GM12801 (cell line): ENCODE measurements around the gene KHK.

Source experiments
- CTCF ChIP-seq: IDR thresholded peaks from one replicate; pipeline ENCODE4 v1.5.1; 2011; ENCODE audit warnings: control low read depth; ENCODE audit not compliant: insufficient read length; ENCODE audit errors: extremely low read depth

KHK gene

GRCh38 chr2:27086724-27087593 lies at the start of gene KHK:
KHK (plus strand) TSS chr2:27086772; CDS start chr2:27087260, 488 bp downstream.
- no peak for TF ChIP-seq CTCF

- TF ChIP-seq CTCF, result no peak
Measured at GRCh38 chr2:27038012-27038411, 48.6 kb upstream of the KHK start.

- TF ChIP-seq CTCF, result no peak
Measured at GRCh38 chr2:27038631-27039339, 47.8 kb upstream of the KHK start.

- no peak for TF ChIP-seq CTCF
Measured at GRCh38 chr2:27039426-27039825, 47.1 kb upstream of the KHK start.

- TF ChIP-seq CTCF, result no peak
Measured at GRCh38 chr2:27039871-27040270, 46.7 kb upstream of the KHK start.

GRCh38 chr2:27040282-27040681 lies 46.3 kb upstream of the KHK start:
- TF ChIP-seq CTCF, result no peak

GRCh38 chr2:27041752-27042151 lies 44.8 kb upstream of the KHK start:
- TF ChIP-seq CTCF, result no peak
